ENCODE results near the gene PLCD3. TPM values are rescaled to one million over a fixed set of nuclear protein-coding genes. Genes with fewer than 3 reads are reported as not detected.
A peak's percentile ranks its signal among the peaks of the same experiment; 100 is the strongest.

The PLCD3 gene
- total and polyA plus RNA-seq, 11 donors: 92.8 to 207 (median 114) TPM

- H3K36me3 ChIP-seq: peaks cover 0 to 71% (median 27%) of the 10 kb centered on the region in 9 donors
These were observed 15.0 kb downstream of the PLCD3 start for GRCh38 chr17:45117334-45117733.

DNA sequence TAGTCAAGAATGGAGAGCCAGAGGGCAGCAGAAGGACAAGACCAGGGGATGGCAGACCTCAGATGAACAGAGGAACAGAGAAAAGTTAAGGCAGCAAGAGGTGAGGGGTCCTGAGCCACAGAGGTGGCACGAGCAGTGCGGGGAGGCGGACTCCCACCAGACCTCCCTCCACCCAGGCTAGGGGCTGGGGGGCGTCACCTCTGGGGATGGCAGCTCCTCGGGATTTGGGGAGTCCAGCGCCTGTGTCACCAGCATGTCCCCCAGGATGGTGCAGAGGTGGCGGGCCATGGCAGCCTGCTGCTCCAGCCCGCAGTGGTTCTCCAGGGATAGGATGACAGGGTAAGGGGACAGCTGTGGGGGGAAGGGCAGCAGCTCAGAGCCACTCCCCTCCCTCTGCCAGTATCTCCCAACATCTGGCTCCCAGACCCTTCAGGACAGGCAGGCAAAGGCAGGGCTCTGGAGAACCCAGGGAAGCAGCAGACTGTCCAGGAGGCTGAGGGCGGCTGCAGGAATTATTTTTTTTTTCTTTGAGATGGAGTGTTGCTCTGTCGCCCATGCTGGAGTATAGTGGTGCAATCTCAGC, 15.8 kb downstream of the PLCD3 start:
- TF ChIP-seq POLR2A (IDR thresholded peaks at IDR 0.05): no peak
- TF ChIP-seq, protein P1, sequence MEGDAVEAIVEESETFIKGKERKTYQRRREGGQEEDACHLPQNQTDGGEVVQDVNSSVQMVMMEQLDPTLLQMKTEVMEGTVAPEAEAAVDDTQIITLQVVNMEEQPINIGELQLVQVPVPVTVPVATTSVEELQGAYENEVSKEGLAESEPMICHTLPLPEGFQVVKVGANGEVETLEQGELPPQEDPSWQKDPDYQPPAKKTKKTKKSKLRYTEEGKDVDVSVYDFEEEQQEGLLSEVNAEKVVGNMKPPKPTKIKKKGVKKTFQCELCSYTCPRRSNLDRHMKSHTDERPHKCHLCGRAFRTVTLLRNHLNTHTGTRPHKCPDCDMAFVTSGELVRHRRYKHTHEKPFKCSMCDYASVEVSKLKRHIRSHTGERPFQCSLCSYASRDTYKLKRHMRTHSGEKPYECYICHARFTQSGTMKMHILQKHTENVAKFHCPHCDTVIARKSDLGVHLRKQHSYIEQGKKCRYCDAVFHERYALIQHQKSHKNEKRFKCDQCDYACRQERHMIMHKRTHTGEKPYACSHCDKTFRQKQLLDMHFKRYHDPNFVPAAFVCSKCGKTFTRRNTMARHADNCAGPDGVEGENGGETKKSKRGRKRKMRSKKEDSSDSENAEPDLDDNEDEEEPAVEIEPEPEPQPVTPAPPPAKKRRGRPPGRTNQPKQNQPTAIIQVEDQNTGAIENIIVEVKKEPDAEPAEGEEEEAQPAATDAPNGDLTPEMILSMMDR (IDR thresholded peaks at IDR 0.05): no peak
- no peak for DNase-seq
- Histone ChIP-seq H3K9me3 (no peaks in the 10 kb centered on the region), H3K4me3 (no peak overlapping the region), H3K36me3 (peaks cover 0 to 72% (median 27%) of the 10 kb centered on the region in 9 donors), H3K27me3 (no peaks in the 10 kb centered on the region), H3K4me1 (peaks cover 0 to 11% (median 5%) of the 10 kb centered on the region in 12 donors), H3K27ac (no peak overlapping the region)
- 83 to 92% (median 89%) methylated on average over 7 to 10 of the region's 10 CpGs for WGBS, 4 donors
- no peak for ATAC-seq
- intact Hi-C loops (cut with DNase I): no loop called here

More at GRCh38 chr17:45117334-45117733, 15.0 kb downstream of the PLCD3 start:
- 92 to 97% (median 95%) methylated on average over 4 of the region's 4 CpGs for WGBS, 4 donors
- no peak for DNase-seq
- H3K27ac ChIP-seq: no peak overlapping the region
- H3K4me3 ChIP-seq: no peak overlapping the region
- intact Hi-C loops (cut with DNase I): no loop called here
- no peaks in the 10 kb centered on the region for H3K9me3 ChIP-seq
- TF ChIP-seq, protein P1 (IDR thresholded peaks at IDR 0.05): no peak
- H3K27me3 ChIP-seq: no peaks in the 10 kb centered on the region
- H3K4me1 ChIP-seq: peaks cover 0 to 8% (median 3%) of the 10 kb centered on the region in 12 donors
- ATAC-seq: no peak

DNA sequence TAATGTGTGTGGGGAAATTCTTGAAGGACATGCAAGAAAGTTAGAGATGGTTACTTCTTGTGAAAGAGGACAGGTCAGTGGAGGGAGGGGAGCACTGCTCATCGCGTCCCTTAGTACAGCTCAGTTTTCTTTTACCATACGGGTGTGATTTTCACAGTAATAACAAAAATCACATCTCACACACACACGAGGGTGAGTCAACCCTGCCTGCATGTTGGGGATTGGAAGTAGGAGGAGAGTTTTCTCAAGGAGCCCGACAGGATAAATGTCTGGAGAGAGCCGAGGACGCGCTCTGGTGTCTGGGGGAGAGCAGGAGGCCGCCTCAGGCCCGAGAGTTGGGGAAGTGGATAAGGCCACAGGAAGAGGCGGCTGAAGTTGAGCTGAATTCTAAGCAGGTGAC, 16.4 kb downstream of the PLCD3 start:
- TF ChIP-seq POLR2A (IDR thresholded peaks at IDR 0.05): no peak
- TF ChIP-seq, protein P1 (IDR thresholded peaks at IDR 0.05): no peak
- intact Hi-C loops (cut with DNase I): no loop called here
- H3K36me3 ChIP-seq: peaks cover 0 to 70% (median 27%) of the 10 kb centered on the region in 9 donors
- no peak overlapping the region for H3K4me3 ChIP-seq
- H3K9me3 ChIP-seq: no peaks in the 10 kb centered on the region
- ATAC-seq: no peak
- H3K27ac ChIP-seq: no peak overlapping the region
- no peak for DNase-seq
- WGBS, 4 donors: 82 to 89% (median 86%) methylated on average over 11 of the region's 11 CpGs
- H3K27me3 ChIP-seq: no peaks in the 10 kb centered on the region
- peaks cover 0 to 17% (median 9%) of the 10 kb centered on the region in 12 donors for H3K4me1 ChIP-seq

DNA sequence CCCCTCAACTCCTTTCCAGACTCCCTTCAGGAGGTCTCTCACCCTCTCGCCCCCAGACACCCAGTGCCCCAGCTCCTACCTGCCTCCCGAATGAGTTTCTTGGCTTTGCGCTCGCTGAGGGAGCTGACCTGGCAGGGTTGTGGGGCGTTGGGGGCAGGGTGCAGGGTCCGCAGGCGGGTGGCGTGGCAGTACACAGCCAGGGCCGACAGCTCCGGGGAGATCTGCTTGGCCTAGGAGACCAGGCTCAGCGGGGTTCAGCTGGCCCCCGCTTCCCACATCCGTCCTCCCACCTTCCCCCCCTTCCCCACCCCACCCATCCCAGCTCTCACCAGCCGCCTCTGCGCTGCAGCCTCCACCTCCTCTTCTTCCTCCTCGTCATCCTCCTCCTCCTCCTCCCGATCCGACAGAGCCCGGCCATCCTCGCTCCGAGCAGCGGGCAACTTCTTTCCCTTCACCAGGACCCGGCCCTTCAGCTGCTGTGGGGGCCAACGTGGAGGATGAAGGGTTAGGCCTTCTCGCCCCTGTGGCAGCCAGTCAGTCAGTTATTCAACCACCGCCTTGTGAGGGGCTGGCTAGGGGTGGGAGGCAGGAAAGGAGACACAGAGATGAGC, 17.2 kb downstream of the PLCD3 start:
- H3K36me3 ChIP-seq: peaks cover 0 to 63% (median 27%) of the 10 kb centered on the region in 9 donors
- peak overlapping the region in 1 of 12 donors; percentile 30 for H3K27ac ChIP-seq
- 89 to 92% (median 91%) methylated on average over 24 to 26 of the region's 26 CpGs for WGBS, 4 donors
- H3K27me3 ChIP-seq: no peaks in the 10 kb centered on the region
- no peaks in the 10 kb centered on the region for H3K9me3 ChIP-seq
- no peak for DNase-seq
- TF ChIP-seq POLR2A (IDR thresholded peaks at IDR 0.05): no peak
- TF ChIP-seq, protein P1 (IDR thresholded peaks at IDR 0.05): no peak
- no peak for ATAC-seq
- H3K4me1 ChIP-seq: peaks cover 0 to 25% (median 16%) of the 10 kb centered on the region in 12 donors
- H3K4me3 ChIP-seq: no peak overlapping the region
- intact Hi-C loops (cut with DNase I): no loop called here
